ENCODE measurements around the gene MEGF10. TPM values are rescaled to one million over a fixed set of nuclear protein-coding genes. Genes with fewer than 3 reads are reported as not detected.
"Not testable (repeated sequence)": the region's sequence is repeated elsewhere in the genome, so short reads cannot be mapped to it uniquely, and the experiment has no call there.

The MEGF10 gene
- total RNA-seq, 1 donor from 2014 or later = 8.2 TPM

DNA sequence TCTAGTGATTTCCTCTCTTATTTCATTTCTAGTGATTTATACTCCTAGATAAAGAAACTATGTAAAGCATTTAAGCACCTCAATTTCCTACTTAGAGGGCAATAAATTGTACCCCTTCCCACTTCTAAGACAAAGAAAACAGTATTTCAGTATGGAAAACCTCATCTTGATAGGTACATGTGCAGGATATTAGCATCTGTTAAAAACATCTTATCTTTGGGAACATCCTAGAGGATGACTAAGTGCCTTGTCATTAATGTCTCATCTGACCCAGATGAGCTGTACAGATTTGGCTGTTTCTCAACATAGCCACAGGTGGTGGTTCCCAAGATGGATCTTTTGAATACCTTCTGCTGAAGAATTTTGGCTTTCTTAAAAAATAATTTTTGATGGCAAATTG is 5.7 kb downstream of the MEGF10 start:
- no peak for DNase-seq (ENCODE audit: low spot score)
- ATAC-seq = no peak
- intact Hi-C loops (cut with DNase I) = no loop called here

DNA sequence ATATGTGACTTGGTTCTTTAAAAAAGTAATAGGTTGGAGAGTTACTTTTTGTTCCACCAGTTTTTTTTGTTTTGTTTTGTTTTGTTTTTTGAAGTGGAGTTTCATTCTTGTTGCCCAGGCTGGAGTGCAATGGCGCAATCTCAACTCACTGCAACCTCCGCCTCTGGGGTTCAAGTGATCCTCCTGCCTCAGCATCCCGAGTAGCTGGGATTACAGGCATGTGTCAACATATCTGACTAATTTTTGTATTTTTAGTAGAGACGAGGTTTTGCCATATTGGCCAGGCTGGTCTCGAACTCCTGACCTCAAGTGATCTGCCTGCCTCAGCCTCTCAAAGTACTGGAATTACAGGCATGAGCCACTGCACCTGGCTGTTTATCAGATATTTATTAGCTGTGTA is 6.3 kb downstream of the MEGF10 start:
- ATAC-seq; DNase-seq (ENCODE audit: low spot score); intact Hi-C loops (cut with DNase I): not testable (repeated sequence)

DNA sequence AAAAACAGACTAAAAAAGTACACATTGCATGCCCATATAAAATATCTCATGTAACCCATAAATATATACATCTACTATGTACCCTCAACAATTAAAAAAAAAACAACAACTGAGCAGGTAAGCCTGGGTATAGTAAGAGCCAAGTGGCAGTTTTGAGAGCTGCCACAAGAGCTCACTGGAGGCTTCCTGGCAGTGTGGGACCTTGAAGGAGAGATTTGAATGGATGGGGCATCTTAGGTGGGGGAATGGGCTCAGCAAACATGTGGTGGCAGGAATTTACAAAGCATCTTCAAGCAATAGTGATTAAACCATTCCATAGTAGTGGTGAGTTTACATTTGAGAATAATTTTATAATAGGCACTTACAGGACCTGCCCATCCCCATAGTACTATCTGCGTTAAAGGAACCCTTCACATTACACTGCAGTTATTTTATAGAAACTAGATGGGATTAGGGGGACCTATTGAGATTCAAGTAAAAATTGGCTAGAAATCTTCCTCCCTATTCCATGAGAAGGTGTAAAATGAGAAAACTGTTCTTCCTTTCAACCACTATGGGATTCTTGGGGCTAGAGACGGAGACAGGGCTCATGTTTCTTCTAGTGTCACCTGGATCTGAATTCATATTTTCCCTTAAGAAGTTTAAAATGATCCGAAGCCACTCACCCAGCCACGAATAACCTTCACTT is 6.9 kb downstream of the MEGF10 start:
- DNase-seq (ENCODE audit: low spot score) (no peak), ATAC-seq (no peak)
- intact Hi-C loops (cut with DNase I) = no loop called here

DNA sequence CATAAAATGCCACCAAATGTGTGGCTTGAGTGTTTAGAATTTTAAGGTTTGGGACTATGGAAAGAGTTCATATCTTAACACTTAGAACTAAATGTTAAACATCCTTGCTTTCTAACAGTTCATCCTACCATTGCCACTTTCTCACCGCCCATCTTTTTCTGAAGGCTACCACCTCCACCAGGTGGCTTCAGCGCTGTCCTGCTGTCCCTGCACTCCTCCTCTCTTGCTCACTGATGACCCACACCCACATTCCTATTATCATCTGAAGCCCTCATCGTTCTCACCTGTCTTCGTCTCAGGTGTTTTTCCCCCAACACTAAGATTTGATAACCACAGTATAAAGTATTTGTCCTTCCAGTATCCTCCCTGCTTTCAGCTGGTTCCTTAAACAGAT is 7.4 kb downstream of the MEGF10 start:
- intact Hi-C loops (cut with DNase I) = no loop called here
- ATAC-seq = no peak
- DNase-seq (ENCODE audit: low spot score) = no peak

DNA sequence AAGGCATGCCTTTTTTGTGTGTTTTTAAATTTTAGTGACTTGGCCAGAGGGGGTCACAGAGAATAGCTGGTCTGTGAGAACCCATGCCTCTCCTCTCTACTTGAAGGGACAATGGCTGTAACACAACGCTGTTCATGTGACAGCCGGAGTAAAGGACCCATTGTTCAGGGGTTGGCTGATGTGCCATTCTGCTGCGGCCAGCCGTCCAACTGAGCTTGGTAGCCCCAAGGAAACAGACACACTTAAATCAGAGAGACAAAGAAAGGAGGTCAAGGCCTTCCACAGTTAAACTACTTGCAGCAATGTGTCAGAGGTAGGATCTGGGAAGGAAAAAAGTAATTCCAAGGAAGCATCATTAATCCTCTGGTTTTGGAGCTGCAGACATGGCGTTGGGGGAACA is 8.1 kb downstream of the MEGF10 start:
- DNase-seq (ENCODE audit: low spot score) = no peak
- intact Hi-C loops (cut with DNase I) = no loop called here
- ATAC-seq = peak; percentile 63

DNA sequence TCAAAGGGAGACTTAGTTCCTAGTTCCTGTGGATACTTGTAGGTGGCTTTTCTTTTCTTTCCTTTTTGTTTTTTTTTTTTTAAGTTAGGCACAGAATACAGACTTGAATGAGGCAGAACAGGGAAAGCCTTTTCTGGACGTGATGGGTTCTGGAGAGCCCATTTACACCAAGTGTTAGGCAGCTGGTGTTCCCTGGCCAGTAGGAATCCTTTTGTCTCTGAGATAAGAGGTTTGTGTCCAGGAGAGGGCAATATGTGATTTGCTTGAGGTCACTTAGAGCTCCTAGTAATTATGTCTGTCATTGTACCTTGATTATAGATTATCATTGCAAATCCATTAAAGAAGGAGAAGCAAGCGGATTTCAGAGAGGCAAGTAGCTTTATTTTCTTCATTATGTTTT is 9.1 kb downstream of the MEGF10 start:
- DNase-seq (ENCODE audit: low spot score) = no peak
- intact Hi-C loops (cut with DNase I) = no loop called here
- ATAC-seq = no peak

DNA sequence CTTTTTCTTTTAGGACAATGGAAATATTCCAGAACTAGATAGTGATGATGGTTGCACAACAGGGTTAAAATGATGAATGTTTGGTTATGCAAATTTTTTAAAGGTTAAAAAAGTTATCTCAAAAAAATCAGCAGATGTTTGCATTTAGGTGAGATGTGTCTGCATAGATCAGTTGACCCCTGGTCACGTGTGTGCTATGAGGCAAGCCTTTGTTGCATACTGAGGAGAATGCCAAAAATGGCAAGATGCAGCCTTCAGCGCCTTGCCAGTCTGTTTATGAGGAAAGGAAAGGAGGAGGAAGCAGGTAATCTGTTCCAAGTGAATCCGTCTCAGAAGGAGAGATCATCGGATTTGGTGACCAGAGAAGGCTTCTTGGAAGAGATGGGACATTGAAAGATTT is 11.9 kb downstream of the MEGF10 start:
- ATAC-seq = no peak
- intact Hi-C loops (cut with DNase I) = no loop called here
- no peak for DNase-seq (ENCODE audit: low spot score)

DNA sequence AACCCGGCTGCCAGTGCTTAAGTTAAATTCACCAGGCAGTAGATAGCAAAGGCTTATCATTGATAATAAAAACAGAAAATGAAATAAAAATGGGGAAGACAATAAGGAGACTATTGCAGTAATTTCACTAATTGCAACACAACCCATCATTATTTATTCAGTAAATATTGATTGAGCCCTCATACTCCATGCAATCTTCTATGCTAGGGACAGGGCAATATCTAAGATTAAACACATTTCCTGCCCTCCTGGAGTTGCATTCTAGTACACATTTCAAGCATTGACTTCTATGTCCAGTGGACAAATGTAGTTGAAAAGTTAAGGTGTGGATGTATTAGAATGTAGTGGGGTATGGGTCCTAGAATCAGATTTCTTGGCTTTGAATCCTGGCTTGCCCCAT is 12.8 kb downstream of the MEGF10 start:
- no peak for ATAC-seq
- no peak for DNase-seq (ENCODE audit: low spot score)
- intact Hi-C loops (cut with DNase I) = no loop called here

DNA sequence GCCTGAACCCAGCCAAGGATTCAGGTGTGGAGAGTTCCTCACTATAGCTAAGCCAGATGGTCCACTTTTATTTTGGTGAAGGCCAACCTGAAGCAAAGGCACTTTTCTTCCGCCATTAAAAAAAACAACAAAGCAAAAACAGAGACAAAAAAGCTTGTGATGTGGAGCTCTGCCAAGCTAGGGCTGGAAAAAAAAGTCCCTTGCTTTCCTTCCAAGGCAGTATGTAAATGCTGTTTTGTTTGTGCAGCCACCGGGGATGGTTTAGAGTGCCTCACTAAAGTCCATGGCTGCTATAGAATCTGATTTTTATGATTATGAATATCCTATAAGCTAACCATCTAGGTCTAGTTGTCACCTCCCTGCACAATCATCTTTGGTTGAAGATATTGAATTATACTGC is 14.9 kb downstream of the MEGF10 start:
- no peak for DNase-seq (ENCODE audit: low spot score)
- intact Hi-C loops (cut with DNase I) = no loop called here

DNA sequence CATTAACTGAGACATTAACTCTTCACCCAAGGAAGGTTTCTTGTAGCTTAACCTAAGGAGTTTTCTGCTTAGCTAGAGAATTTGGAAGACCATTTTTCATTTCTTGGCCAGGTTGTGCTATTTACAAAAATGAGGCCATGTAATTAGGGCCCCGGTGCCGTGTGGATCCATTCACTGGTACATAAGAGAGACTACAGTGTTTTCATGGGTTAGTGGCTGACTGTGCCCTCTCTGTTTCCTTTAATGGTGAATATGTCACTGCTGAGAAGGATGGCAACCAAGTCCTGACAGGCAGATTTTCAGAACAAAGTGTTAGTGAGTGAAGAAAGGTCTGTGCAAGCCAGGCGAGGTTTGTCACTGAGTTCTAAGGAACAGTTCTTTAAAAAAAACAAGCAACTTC is 15.4 kb downstream of the MEGF10 start:
- ATAC-seq = no peak
- no peak for DNase-seq (ENCODE audit: low spot score)
- intact Hi-C loops (cut with DNase I) = no loop called here

More for the DNA sequence above, 14.9 kb downstream of the MEGF10 start:
- no peak for ATAC-seq

DNA sequence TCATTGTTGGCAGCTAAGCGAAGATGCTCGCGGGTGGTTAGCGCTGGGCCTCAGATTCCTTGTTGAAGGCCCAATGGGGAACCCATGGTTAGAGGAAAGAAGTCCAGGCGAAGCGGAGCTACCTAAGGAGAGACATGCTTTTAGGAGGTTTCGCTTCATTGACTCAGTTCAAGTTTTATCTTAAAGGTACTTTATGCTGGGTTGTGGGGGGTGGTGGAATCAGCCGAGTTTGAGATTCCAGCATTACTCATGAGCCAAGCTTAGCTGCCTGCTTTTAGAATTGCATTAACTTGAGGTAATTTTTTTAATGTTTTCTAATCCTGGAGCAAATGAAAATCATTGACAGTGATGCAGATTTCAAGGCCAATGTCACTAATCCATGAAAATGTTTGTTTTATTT is 16.1 kb downstream of the MEGF10 start:
- DNase-seq (ENCODE audit: low spot score) (no peak), ATAC-seq (no peak)
- intact Hi-C loops (cut with DNase I) = no loop called here

DNA sequence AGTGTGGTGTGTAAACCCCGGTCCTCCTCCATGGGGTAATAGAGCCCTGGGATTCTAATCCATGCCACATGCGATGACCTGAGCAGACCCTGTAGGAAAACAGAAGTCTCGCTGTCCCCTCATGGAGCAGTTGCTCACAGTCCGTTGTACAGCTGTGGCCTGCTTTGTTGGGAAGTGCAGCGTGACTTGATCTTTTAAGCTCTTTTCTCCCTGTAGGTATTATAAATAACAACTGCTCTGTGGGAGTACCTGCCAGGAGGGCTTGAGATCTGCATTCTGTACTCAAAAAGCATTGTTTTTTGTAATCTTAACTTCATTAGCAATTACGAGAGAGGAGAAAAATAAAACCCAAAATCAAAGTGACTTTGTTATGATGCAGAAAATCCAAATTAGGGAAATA is 17.3 kb downstream of the MEGF10 start:
- intact Hi-C loops (cut with DNase I) = no loop called here
- no peak for ATAC-seq
- DNase-seq (ENCODE audit: low spot score) = no peak

DNA sequence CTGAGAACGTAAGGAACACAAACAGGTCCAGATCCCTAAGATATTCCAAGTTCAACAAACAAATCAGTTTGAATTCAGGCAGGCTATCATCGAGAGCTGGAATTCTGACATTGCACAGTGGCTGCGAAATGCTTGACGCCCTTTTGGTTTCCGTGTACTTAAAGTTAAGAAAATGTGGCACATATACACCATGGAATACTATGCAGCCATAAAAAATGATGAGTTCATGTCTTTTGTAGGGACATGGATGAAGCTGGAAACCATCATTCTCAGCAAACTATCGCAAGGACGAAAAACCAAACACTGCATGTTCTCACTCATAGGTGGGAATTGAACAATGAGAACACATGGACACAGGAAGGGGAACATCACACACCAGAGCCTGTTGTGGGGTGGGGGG is 17.7 kb downstream of the MEGF10 start:
- ATAC-seq; DNase-seq (ENCODE audit: low spot score); intact Hi-C loops (cut with DNase I): not testable (repeated sequence)

DNA sequence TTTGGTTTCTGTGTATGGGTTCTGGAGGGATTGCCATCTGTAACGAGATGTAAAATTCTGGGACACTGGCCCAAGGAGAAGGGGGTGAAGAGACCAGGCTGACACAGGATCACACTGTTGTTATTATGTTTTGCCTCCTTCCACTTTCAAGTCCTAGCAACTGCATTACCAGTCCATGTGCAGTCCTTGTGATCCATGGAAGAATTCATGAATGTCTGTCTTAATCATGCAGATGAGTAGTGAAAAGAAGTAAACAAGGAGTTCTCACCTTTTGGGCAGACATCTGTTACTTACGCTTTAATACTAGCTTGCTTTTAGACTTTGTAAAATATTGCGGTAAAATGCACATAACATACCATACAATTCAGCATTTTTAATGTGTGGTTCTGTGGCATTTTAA is 18.3 kb downstream of the MEGF10 start:
- ATAC-seq (no peak), DNase-seq (ENCODE audit: low spot score) (no peak)
- intact Hi-C loops (cut with DNase I) = no loop called here

DNA sequence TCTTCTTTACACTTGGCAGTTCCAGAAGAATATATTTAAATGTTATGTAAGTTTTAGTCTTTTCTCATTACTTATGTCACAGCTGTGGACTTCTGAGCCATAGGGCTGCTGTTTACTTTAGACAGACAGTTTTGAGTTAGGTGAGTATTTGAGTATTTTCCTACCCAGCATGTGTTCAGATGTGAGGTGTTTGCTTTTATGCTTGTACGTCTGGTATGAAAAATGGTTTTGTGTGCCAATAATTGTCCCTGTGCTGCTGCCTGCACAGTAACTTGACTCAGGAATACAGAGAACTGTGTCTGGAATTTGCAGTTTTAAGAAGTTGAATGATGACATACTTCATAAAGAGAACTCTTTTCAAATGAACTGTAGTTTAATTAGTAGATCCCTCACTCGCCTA is 20.8 kb downstream of the MEGF10 start:
- intact Hi-C loops (cut with DNase I) = no loop called here
- DNase-seq (ENCODE audit: low spot score) = no peak
- no peak for ATAC-seq

DNA sequence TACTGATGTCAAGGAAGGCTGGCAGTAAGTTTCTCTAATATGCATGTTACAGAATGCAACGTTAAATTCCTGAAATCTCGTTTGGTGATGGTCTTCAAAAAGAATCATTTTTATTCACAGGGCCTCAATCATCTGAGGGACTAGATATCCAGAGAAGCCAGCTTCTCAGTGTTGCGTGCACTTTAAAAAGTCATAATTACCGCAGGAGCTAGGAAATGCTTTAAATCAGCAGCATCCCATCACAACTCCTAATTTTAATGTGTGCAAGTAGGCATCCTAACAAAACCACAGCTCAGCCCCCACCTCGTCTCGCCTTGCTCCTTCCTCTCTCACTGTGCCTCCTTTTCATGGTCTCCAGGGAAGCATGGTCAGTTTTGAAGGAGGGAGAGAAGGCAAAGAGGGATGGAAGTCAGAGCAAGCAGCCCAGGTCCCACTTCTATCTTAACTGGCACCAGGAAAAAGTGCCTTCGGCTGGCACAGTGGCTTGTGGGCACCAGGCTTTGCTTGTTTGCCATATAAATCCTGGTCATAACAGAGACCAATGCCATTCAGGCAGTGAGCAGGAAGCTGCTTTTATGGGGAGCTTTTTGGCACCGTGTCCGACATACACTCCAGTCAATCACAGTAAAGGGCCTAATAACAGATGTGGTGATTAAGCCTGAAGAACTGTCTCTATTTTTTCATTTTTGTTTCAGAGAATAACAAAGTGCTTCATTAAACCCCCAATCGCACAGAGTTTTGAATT is 21.4 kb downstream of the MEGF10 start:
- no peak for ATAC-seq
- no peak for DNase-seq (ENCODE audit: low spot score)
- intact Hi-C loops (cut with DNase I) = no loop called here

DNA sequence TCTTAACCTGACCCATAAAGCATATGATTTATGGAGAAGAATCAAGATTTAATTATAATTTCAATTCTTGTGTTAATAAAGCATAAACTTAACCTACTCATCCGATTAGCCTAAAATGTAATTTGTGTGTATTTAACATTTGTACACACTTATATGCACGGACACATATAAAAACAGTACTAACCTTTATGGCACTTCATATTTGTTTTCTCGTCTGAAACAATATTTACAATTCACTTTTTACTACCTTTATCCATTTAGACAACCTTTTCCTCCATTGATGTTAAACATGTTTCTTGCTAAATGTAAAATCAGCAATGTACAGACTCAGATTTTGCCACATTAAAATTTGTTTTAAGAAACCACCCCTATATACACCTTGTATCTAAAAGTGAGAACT is 22.8 kb downstream of the MEGF10 start:
- no peak for DNase-seq (ENCODE audit: low spot score)
- no peak for ATAC-seq
- intact Hi-C loops (cut with DNase I) = no loop called here

DNA sequence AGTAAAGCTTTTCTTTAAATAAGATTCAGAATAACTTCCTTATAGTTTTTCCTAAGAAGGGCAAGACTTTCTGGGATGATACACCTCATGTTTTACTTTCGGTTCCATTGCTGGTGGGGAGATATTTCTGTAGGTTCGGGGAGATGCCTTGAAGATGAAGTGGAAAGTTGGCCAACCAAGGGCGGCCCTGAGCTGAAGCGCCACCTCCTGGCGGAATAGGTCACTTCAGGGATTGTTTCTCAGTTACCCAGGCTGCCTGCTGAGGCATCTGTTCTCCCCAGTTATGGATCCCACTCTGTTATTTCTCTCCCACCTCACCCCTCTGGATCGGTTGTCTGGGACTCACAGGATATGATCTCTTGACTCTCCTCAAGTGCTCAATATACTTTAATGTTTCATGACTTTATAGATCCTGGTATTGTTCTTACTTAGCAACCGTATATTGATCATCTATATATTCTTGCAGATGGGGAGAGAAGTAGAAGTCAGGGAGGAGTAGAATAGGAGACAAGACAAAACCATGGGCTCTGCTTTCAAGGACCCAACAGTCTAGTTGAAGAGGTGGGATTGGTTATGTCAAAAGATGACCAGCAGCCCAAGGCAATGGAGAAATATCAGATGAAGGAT is 23.4 kb downstream of the MEGF10 start:
- peak; percentile 73 for ATAC-seq
- intact Hi-C loops (cut with DNase I) = no loop called here
- DNase-seq (ENCODE audit: low spot score) = peak; percentile 82

DNA sequence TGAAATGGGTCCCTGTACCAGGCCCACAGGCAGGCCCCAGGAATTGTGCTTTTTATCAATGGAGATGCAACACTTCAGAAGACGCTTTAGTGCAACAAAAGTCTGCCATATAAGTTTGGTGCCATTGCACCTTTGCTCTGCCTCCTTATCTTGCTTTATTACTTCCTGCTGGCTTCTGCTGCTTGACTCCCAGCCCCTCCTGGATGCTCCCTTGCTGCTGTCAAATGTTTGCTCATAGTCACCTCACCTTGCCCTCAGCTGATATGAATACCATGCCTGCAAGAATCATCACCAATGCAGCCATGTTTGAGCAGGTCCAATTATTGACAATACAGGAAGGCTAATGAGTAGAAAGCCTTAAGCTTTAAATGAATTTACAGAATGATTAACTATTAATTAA is 25.4 kb downstream of the MEGF10 start:
- intact Hi-C loops (cut with DNase I) = no loop called here
- DNase-seq (ENCODE audit: low spot score) = no peak
- ATAC-seq = no peak

DNA sequence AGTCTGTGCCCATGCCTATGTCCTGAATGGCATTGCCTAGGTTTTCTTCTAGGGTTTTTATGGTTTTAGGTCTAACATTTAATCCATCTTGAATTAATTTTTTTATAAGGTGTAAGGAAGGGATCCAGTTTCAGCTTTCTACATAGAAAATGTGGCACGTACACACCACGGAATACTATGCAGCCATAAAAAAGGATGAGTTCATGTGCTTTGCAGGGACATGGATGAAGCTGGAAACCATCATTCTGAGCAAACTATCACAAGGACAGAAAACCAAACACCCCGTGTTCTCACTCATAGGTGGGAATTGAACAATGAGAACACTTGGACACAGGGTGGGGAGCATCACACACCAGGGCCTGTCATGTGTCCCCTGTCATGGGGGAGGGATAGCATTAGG is 26.8 kb downstream of the MEGF10 start:
- ATAC-seq; DNase-seq (ENCODE audit: low spot score); intact Hi-C loops (cut with DNase I): not testable (repeated sequence)
